Measurements from ENCODE around the gene NCKAP5. TPM values are rescaled to one million over a fixed set of nuclear protein-coding genes. Genes with fewer than 3 reads are reported as not detected.

NCKAP5 gene
- total and polyA plus RNA-seq, 2 of the 8 experiments (the other 6 are each of a cell fraction or from before 2014, with no cell fraction given), result 0.27 to 0.86 TPM

DNA sequence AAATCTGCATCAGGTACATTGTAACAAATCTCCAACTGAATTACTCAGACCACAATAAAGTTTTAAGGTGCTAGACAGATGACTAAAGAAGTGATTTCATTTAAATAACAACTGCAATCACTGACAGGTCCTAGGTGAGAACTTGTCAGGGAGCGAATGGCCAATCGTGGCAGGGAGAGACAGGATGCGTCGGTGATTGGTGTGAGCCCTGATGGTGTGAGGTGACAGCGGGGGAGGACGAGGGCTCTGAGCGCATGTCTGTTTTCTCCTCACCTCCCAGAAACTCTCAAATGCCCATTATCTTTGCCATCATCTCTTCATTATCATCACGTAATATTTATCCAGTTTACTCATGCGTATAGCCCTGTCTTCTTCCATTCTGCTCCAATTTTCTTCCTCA is 690.3 kb downstream of the NCKAP5 start (continued):
- TF ChIP-seq, protein P1, sequence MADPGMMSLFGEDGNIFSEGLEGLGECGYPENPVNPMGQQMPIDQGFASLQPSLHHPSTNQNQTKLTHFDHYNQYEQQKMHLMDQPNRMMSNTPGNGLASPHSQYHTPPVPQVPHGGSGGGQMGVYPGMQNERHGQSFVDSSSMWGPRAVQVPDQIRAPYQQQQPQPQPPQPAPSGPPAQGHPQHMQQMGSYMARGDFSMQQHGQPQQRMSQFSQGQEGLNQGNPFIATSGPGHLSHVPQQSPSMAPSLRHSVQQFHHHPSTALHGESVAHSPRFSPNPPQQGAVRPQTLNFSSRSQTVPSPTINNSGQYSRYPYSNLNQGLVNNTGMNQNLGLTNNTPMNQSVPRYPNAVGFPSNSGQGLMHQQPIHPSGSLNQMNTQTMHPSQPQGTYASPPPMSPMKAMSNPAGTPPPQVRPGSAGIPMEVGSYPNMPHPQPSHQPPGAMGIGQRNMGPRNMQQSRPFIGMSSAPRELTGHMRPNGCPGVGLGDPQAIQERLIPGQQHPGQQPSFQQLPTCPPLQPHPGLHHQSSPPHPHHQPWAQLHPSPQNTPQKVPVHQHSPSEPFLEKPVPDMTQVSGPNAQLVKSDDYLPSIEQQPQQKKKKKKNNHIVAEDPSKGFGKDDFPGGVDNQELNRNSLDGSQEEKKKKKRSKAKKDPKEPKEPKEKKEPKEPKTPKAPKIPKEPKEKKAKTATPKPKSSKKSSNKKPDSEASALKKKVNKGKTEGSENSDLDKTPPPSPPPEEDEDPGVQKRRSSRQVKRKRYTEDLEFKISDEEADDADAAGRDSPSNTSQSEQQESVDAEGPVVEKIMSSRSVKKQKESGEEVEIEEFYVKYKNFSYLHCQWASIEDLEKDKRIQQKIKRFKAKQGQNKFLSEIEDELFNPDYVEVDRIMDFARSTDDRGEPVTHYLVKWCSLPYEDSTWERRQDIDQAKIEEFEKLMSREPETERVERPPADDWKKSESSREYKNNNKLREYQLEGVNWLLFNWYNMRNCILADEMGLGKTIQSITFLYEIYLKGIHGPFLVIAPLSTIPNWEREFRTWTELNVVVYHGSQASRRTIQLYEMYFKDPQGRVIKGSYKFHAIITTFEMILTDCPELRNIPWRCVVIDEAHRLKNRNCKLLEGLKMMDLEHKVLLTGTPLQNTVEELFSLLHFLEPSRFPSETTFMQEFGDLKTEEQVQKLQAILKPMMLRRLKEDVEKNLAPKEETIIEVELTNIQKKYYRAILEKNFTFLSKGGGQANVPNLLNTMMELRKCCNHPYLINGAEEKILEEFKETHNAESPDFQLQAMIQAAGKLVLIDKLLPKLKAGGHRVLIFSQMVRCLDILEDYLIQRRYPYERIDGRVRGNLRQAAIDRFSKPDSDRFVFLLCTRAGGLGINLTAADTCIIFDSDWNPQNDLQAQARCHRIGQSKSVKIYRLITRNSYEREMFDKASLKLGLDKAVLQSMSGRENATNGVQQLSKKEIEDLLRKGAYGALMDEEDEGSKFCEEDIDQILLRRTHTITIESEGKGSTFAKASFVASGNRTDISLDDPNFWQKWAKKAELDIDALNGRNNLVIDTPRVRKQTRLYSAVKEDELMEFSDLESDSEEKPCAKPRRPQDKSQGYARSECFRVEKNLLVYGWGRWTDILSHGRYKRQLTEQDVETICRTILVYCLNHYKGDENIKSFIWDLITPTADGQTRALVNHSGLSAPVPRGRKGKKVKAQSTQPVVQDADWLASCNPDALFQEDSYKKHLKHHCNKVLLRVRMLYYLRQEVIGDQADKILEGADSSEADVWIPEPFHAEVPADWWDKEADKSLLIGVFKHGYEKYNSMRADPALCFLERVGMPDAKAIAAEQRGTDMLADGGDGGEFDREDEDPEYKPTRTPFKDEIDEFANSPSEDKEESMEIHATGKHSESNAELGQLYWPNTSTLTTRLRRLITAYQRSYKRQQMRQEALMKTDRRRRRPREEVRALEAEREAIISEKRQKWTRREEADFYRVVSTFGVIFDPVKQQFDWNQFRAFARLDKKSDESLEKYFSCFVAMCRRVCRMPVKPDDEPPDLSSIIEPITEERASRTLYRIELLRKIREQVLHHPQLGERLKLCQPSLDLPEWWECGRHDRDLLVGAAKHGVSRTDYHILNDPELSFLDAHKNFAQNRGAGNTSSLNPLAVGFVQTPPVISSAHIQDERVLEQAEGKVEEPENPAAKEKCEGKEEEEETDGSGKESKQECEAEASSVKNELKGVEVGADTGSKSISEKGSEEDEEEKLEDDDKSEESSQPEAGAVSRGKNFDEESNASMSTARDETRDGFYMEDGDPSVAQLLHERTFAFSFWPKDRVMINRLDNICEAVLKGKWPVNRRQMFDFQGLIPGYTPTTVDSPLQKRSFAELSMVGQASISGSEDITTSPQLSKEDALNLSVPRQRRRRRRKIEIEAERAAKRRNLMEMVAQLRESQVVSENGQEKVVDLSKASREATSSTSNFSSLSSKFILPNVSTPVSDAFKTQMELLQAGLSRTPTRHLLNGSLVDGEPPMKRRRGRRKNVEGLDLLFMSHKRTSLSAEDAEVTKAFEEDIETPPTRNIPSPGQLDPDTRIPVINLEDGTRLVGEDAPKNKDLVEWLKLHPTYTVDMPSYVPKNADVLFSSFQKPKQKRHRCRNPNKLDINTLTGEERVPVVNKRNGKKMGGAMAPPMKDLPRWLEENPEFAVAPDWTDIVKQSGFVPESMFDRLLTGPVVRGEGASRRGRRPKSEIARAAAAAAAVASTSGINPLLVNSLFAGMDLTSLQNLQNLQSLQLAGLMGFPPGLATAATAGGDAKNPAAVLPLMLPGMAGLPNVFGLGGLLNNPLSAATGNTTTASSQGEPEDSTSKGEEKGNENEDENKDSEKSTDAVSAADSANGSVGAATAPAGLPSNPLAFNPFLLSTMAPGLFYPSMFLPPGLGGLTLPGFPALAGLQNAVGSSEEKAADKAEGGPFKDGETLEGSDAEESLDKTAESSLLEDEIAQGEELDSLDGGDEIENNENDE (IDR thresholded peaks at IDR 0.05; ENCODE audit: insufficient replicate concordance, low read length), result no peak
- TF ChIP-seq HDAC6 (IDR thresholded peaks at IDR 0.05; ENCODE audit: low read depth, low read length), result no peak
